Activated naive CD4-positive, alpha-beta T cell treated with anti-CD3 and anti-CD28 coated beads, Interleukin-2, amount 10 ng/mL, durations not matched to agents 7 days and 5 days (primary cell): ENCODE measurements around the gene INPP5A.

Experiments used
- CTCF ChIA-PET: fragments of 350-600 bp; sonication (Branson Sonifier 250); formaldehyde crosslinking; loops from one replicate; lab custom pipeline; 2021; ENCODE audit warnings: antibody characterized with exemption; lab: Charles Lee
- DNase-seq: peaks from one replicate; pipeline ENCODE4 v3.0.0-alpha.2; 2020
- H3K27ac Mint-ChIP-seq: one replicate; pipeline ENCODE4 v1.8.0; 2021; ENCODE audit warnings: mild to moderate bottlenecking, moderate library complexity, mixed read lengths
- H3K27me3 Mint-ChIP-seq: one replicate; pipeline ENCODE4 v1.8.0; 2021; ENCODE audit warnings: mild to moderate bottlenecking, mixed read lengths
- H3K36me3 Mint-ChIP-seq: one replicate; pipeline ENCODE4 v1.8.0; 2021; ENCODE audit warnings: mixed read lengths
- H3K4me1 Mint-ChIP-seq: one replicate; pipeline ENCODE4 v1.8.0; 2021; ENCODE audit warnings: mixed read lengths
- H3K4me3 Mint-ChIP-seq: one replicate; pipeline ENCODE4 v1.8.0; 2021; ENCODE audit warnings: mild to moderate bottlenecking, moderate library complexity, mixed read lengths
- H3K9me3 Mint-ChIP-seq: one replicate; pipeline ENCODE4 v1.8.0; 2021; ENCODE audit warnings: mixed read lengths

The INPP5A gene

DNA sequence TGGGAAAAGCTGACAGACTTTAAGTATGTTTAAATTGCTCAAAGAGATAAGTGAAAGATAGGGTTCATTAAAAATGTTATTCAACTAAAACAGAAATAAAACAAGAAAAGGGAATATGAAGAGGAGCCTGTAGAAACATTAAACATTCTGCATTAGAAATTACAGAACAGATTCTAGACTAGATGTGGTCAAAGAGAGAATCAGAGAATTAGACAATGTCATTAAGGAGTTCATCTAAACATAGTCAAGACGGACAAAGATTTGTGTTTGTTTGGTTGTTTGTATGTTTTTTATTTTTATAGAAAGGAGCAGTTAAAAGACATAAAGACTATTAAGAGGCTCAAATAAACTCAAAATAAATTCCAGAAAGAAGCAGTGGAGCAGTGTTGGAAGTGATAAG lies 168.4 kb downstream of the INPP5A start:
- H3K9me3 Mint-ChIP-seq = peaks cover 13% of the 10 kb centered on the region
- peaks cover 23% of the 10 kb centered on the region for H3K36me3 Mint-ChIP-seq
- no peak overlapping the region for H3K4me3 Mint-ChIP-seq
- peaks cover 2% of the 10 kb centered on the region for H3K4me1 Mint-ChIP-seq
- no peak overlapping the region for H3K27ac Mint-ChIP-seq
- CTCF ChIA-PET = no interaction called here
- no peaks in the 10 kb centered on the region for H3K27me3 Mint-ChIP-seq
- DNase-seq = no peak

- H3K36me3 Mint-ChIP-seq = peaks cover 24% of the 10 kb centered on the region
- H3K9me3 Mint-ChIP-seq = peaks cover 13% of the 10 kb centered on the region
- CTCF ChIA-PET = no interaction called here
- peaks cover 2% of the 10 kb centered on the region for H3K4me1 Mint-ChIP-seq
- DNase-seq = no peak
- no peaks in the 10 kb centered on the region for H3K27me3 Mint-ChIP-seq
- no peak overlapping the region for H3K27ac Mint-ChIP-seq
- H3K4me3 Mint-ChIP-seq = no peak overlapping the region
Measured at GRCh38 chr10:132706701-132707100, 169.1 kb downstream of the INPP5A start.

DNA sequence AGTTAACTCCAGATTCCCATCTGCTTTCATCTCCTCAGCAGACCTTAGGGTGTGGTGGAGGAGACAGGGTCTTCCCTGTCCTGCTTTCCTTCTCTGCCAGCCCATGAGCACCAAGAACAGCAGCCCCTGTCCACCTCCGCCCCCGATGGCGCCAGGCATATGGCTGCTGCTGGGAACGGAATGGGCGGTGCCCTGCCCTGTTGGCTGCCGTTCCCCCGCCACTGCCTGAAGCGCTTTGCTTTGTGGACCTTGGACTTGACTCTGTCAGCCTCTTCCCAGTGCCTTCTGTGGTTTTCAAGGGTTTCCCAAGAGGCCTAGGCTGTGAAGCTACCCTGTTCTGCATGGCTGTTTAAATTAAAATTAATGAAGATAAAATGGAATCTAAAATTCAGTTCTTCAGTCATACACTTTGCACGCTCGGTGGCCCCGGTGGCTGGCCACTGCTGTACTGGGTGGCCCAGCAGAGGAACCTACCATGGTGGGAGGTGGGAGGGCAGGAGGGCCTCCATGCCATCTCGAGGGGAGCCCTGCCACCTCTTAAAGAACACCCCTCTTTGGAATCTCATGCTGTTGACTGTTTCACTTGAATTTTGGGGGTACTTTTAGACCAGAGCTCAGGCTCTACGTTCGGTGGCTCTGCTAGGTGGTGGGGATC lies 169.7 kb downstream of the INPP5A start:
- DNase-seq = no peak
- H3K36me3 Mint-ChIP-seq = peaks cover 28% of the 10 kb centered on the region
- no peak overlapping the region for H3K4me3 Mint-ChIP-seq
- no peak overlapping the region for H3K27ac Mint-ChIP-seq
- H3K27me3 Mint-ChIP-seq = no peaks in the 10 kb centered on the region
- peaks cover 13% of the 10 kb centered on the region for H3K9me3 Mint-ChIP-seq
- CTCF ChIA-PET = no interaction called here
- peaks cover under 1% of the 10 kb centered on the region for H3K4me1 Mint-ChIP-seq

DNA sequence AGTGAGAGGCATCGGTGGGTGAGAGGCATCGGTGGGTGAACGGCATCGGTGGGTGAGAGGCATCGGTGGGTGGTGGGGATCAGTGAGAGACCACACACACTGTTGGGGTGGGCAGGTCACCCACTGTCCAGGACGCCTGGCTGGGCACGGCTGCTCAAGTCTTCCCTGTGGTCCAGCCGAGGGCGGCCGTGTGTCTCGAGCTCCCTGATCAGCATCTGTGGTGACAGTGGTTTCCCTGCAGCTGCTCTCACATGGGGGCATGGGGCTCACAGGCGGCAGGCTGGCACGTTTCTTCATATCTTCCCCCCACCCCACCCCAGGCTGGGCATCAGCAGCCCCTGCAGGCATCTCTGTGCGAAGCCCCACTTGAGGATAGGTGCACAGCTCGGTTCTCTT lies 170.2 kb downstream of the INPP5A start:
- CTCF ChIA-PET = no interaction called here
- Mint-ChIP-seq H3K27me3 (no peaks in the 10 kb centered on the region), H3K36me3 (peaks cover 24% of the 10 kb centered on the region), H3K4me3 (no peak overlapping the region), H3K4me1 (no peaks in the 10 kb centered on the region), H3K27ac (no peak overlapping the region), H3K9me3 (peaks cover 15% of the 10 kb centered on the region)
- DNase-seq = no peak

DNA sequence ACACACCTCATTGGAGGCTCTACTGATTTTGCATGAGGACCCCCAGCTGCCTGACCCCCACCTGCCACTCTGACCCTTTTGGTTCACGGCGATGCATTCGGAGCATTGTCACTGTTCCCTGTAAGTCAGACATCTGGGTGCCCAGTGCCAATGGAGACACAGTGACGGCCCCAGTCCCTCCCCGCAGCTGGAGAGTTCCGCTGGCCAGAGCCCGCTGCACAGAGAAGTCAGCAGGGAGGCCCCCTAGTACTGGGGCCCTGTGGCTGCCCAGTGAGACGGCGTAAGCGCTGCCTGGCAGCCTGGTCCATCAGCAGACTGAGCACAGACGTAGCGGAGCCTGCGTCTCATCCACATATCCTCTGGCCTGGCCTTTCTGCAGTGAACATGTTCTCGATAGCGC lies 170.9 kb downstream of the INPP5A start:
- CTCF ChIA-PET = no interaction called here
- no peak overlapping the region for H3K27ac Mint-ChIP-seq
- peaks cover 22% of the 10 kb centered on the region for H3K36me3 Mint-ChIP-seq
- H3K27me3 Mint-ChIP-seq = no peaks in the 10 kb centered on the region
- peaks cover 15% of the 10 kb centered on the region for H3K9me3 Mint-ChIP-seq
- H3K4me3 Mint-ChIP-seq = no peak overlapping the region
- no peak for DNase-seq
- H3K4me1 Mint-ChIP-seq = no peaks in the 10 kb centered on the region

DNA sequence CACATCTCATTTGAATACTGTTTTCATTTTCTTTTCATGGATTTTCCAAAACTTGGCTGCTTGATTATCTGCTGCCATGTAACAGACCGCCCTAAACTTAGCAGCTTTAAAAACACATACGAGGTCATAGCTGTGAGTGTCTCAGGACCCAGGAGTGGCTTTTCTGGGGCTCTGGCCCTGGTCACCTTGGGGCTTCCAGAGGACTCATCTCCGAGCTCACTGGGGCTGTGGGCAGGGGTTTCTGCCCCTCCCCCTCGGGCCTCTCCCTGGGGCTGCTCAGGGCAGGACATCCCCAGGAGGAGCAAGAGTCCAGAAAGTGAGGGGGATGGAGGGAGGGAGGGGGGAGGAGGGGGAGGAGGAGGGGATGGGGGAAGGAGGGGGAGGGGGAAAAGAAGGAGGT lies 171.3 kb downstream of the INPP5A start:
- H3K36me3 Mint-ChIP-seq = peaks cover 22% of the 10 kb centered on the region
- H3K4me1 Mint-ChIP-seq = no peaks in the 10 kb centered on the region
- CTCF ChIA-PET = no interaction called here
- no peak overlapping the region for H3K4me3 Mint-ChIP-seq
- peaks cover 14% of the 10 kb centered on the region for H3K9me3 Mint-ChIP-seq
- no peaks in the 10 kb centered on the region for H3K27me3 Mint-ChIP-seq
- no peak overlapping the region for H3K27ac Mint-ChIP-seq
- DNase-seq = no peak

GRCh38 chr10:132709471-132709951 lies 171.9 kb downstream of the INPP5A start:
- Mint-ChIP-seq H3K27me3 (no peaks in the 10 kb centered on the region), H3K36me3 (peaks cover 21% of the 10 kb centered on the region), H3K27ac (no peak overlapping the region), H3K4me1 (no peaks in the 10 kb centered on the region), H3K4me3 (no peak overlapping the region), H3K9me3 (peaks cover 13% of the 10 kb centered on the region)
- CTCF ChIA-PET = no interaction called here
- DNase-seq = no peak

GRCh38 chr10:132710036-132710686 lies 172.6 kb downstream of the INPP5A start:
- CTCF ChIA-PET = no interaction called here
- Mint-ChIP-seq H3K4me3 (no peak overlapping the region), H3K27me3 (no peaks in the 10 kb centered on the region), H3K4me1 (no peaks in the 10 kb centered on the region), H3K27ac (no peak overlapping the region), H3K36me3 (peaks cover 20% of the 10 kb centered on the region), H3K9me3 (peaks cover 13% of the 10 kb centered on the region)
- DNase-seq = no peak

- peaks cover 7% of the 10 kb centered on the region for H3K9me3 Mint-ChIP-seq
- CTCF ChIA-PET = no interaction called here
- no peak overlapping the region for H3K4me3 Mint-ChIP-seq
- no peak for DNase-seq
- no peaks in the 10 kb centered on the region for H3K27me3 Mint-ChIP-seq
- H3K36me3 Mint-ChIP-seq = peaks cover 16% of the 10 kb centered on the region
- H3K4me1 Mint-ChIP-seq = no peaks in the 10 kb centered on the region
- no peak overlapping the region for H3K27ac Mint-ChIP-seq
Measured at GRCh38 chr10:132710746-132711612, 173.4 kb downstream of the INPP5A start.

- no peak overlapping the region for H3K4me3 Mint-ChIP-seq
Measured at GRCh38 chr10:132711613-132712121, 174.1 kb downstream of the INPP5A start.

DNA sequence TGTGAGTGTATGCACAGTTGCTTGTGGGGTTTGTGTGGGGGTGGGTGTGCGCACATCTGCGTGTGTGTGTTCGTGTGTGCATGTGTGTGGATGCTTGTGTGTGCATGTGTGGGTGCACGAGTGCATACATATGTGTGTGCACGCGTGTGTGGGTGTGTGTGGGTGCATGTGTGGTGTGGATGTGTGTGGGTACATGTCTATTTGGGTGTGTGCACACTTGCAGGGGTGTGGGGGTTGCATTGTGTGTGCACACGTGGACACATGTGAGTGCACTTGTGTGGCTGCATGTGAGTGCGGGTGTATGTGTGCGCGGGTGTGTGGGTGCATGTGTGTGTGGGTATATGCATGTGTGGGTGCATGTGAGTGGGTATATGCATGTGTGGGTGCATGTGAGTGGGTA lies 174.7 kb downstream of the INPP5A start:
- Mint-ChIP-seq H3K9me3 (peaks cover 1% of the 10 kb centered on the region), H3K36me3 (peaks cover 9% of the 10 kb centered on the region), H3K27me3 (no peaks in the 10 kb centered on the region), H3K4me1 (no peaks in the 10 kb centered on the region), H3K27ac (no peak overlapping the region), H3K4me3 (no peak overlapping the region)
- CTCF ChIA-PET = no interaction called here
- DNase-seq = no peak

More at GRCh38 chr10:132711613-132712121, 174.1 kb downstream of the INPP5A start:
- H3K27ac Mint-ChIP-seq = no peak overlapping the region
- CTCF ChIA-PET = no interaction called here
- H3K36me3 Mint-ChIP-seq = peaks cover 14% of the 10 kb centered on the region
- peaks cover 1% of the 10 kb centered on the region for H3K9me3 Mint-ChIP-seq
- DNase-seq = no peak
- H3K4me1 Mint-ChIP-seq = no peaks in the 10 kb centered on the region
- no peaks in the 10 kb centered on the region for H3K27me3 Mint-ChIP-seq

DNA sequence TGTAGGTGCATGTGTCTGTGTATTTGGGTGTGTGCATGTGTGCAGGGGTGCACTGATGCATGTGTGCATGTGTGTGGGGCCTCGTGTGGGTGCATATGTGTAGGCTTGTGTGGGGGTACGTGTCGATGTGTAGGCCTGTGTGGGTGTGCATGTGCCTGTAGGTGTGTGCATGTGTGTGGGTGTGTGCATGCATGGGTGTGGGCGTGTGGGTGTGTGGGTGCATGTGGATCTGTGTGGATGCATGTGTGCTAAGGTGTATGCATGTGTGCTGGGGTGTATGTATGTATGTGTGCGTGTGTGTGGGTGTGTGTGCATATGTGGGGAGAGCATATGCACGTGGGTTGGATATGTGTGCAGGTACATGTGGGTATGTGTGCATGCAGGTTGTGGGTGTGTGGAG lies 175.2 kb downstream of the INPP5A start:
- Mint-ChIP-seq H3K4me3 (no peak overlapping the region), H3K4me1 (no peaks in the 10 kb centered on the region), H3K9me3 (peaks cover 1% of the 10 kb centered on the region), H3K27ac (no peak overlapping the region), H3K36me3 (peaks cover 9% of the 10 kb centered on the region), H3K27me3 (no peaks in the 10 kb centered on the region)
- CTCF ChIA-PET = no interaction called here
- DNase-seq = no peak

DNA sequence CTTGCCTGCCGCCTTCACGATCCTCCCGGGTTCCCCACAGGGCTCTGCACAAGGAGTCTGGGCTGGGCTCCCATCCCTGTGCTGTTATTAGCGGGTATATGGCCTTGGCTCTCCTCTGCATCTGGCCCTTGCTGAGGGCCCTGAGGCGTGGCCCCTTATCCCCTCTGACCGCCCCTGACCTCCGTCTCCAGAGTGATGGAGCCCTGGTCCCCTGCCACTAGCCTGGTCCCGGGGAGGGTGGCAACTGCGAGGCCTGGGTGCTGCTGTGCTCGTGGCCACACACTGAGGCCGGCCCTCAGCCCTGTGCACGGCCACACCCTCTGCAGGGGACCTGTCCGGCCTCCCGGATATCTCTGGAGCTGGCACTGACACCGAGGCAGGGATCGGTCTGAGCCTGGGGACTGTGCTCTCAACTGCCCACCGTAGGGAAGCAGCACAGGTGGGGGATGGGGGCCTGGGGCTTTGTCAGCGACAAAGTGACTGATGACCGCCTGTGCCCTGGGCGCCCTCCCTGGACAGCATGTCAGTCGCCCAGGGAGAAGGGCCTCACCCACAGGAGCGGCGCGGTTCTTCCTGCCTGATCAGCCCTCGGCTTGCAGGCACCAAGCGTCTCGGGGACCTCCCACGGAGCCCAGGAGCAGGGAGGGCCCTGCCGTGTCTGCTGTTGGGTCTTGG lies 176.0 kb downstream of the INPP5A start:
- peak; percentile 6 for DNase-seq
- Mint-ChIP-seq H3K27ac (no peak overlapping the region), H3K4me1 (no peaks in the 10 kb centered on the region), H3K9me3 (peaks cover 1% of the 10 kb centered on the region), H3K27me3 (no peaks in the 10 kb centered on the region), H3K36me3 (peaks cover 9% of the 10 kb centered on the region), H3K4me3 (no peak overlapping the region)
- CTCF ChIA-PET = no interaction called here
